ENCODE measurements around the gene ADK. TPM values are rescaled to one million over a fixed set of nuclear protein-coding genes. Genes with fewer than 3 reads are reported as not detected.

The ADK gene
- total and polyA plus RNA-seq, 2 experiments from 2014 or later, result 39.9 to 53.0 TPM

- Histone ChIP-seq H4K20me1 (replicated peaks; ENCODE audit: insufficient read depth) (no peaks in the 10 kb centered on the region), H3K4me2 (no peak overlapping the region), H3F3A (replicated peaks; ENCODE audit: low read depth) (no peaks in the 10 kb centered on the region), H3K27ac (ENCODE audit: low read depth) (no peak overlapping the region), H2AFZ (no peak overlapping the region), H3K9me2 (ENCODE audit: insufficient read depth) (no peaks in the 10 kb centered on the region), H3K27me3 (ENCODE audit: insufficient read depth) (no peaks in the 10 kb centered on the region), H3K4me1 (ENCODE audit: insufficient read depth) (peaks cover 13% of the 10 kb centered on the region), H3K79me2 (replicated peaks; ENCODE audit: insufficient read depth) (no peaks in the 10 kb centered on the region), H3K4me3 (no peak overlapping the region), H3K36me3 (ENCODE audit: insufficient read depth) (peaks cover 8% of the 10 kb centered on the region; the same call in 1 of the 2 replicates)
- H3K4me3 Mint-ChIP-seq, result no peak overlapping the region
- H3K27me3 Mint-ChIP-seq (ENCODE audit: insufficient read depth, low read depth, poor library complexity), result peaks cover 2% of the 10 kb centered on the region
- peaks cover 41% of the 10 kb centered on the region for H3K9me3 Mint-ChIP-seq
- H3K4me1 Mint-ChIP-seq, result peaks cover 19% of the 10 kb centered on the region
- H3K36me3 Mint-ChIP-seq (ENCODE audit: low read depth), result peaks cover 41% of the 10 kb centered on the region
- 0 out of 2 replicates have a peak overlapping the region, but pooled peaks have one; percentile 7 for H3K27ac Mint-ChIP-seq
- ATAC-seq (no peak; the same call in 2 of the 3 replicates), DNase-seq (ENCODE audit: low spot score) (no peak)
- TF ChIP-seq STAT1 (IDR thresholded peaks at IDR 0.05; ENCODE audit: unreplicated experiment), result no peak
- no peak for TF ChIP-seq ZNF331 (CRISPR knock-in tag; IDR thresholded peaks at IDR 0.05; ENCODE audit: low read depth)
- TF ChIP-seq, protein P1, sequence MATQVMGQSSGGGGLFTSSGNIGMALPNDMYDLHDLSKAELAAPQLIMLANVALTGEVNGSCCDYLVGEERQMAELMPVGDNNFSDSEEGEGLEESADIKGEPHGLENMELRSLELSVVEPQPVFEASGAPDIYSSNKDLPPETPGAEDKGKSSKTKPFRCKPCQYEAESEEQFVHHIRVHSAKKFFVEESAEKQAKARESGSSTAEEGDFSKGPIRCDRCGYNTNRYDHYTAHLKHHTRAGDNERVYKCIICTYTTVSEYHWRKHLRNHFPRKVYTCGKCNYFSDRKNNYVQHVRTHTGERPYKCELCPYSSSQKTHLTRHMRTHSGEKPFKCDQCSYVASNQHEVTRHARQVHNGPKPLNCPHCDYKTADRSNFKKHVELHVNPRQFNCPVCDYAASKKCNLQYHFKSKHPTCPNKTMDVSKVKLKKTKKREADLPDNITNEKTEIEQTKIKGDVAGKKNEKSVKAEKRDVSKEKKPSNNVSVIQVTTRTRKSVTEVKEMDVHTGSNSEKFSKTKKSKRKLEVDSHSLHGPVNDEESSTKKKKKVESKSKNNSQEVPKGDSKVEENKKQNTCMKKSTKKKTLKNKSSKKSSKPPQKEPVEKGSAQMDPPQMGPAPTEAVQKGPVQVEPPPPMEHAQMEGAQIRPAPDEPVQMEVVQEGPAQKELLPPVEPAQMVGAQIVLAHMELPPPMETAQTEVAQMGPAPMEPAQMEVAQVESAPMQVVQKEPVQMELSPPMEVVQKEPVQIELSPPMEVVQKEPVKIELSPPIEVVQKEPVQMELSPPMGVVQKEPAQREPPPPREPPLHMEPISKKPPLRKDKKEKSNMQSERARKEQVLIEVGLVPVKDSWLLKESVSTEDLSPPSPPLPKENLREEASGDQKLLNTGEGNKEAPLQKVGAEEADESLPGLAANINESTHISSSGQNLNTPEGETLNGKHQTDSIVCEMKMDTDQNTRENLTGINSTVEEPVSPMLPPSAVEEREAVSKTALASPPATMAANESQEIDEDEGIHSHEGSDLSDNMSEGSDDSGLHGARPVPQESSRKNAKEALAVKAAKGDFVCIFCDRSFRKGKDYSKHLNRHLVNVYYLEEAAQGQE (IDR thresholded peaks at IDR 0.05; ENCODE audit: unreplicated experiment), result no peak
- no peak for TF ChIP-seq JUNB (IDR thresholded peaks at IDR 0.05; ENCODE audit: unreplicated experiment)
- TF ChIP-seq EZH2phosphoT487 (IDR thresholded peaks at IDR 0.05; ENCODE audit: unreplicated experiment), result no peak
- TF ChIP-seq, protein P2, sequence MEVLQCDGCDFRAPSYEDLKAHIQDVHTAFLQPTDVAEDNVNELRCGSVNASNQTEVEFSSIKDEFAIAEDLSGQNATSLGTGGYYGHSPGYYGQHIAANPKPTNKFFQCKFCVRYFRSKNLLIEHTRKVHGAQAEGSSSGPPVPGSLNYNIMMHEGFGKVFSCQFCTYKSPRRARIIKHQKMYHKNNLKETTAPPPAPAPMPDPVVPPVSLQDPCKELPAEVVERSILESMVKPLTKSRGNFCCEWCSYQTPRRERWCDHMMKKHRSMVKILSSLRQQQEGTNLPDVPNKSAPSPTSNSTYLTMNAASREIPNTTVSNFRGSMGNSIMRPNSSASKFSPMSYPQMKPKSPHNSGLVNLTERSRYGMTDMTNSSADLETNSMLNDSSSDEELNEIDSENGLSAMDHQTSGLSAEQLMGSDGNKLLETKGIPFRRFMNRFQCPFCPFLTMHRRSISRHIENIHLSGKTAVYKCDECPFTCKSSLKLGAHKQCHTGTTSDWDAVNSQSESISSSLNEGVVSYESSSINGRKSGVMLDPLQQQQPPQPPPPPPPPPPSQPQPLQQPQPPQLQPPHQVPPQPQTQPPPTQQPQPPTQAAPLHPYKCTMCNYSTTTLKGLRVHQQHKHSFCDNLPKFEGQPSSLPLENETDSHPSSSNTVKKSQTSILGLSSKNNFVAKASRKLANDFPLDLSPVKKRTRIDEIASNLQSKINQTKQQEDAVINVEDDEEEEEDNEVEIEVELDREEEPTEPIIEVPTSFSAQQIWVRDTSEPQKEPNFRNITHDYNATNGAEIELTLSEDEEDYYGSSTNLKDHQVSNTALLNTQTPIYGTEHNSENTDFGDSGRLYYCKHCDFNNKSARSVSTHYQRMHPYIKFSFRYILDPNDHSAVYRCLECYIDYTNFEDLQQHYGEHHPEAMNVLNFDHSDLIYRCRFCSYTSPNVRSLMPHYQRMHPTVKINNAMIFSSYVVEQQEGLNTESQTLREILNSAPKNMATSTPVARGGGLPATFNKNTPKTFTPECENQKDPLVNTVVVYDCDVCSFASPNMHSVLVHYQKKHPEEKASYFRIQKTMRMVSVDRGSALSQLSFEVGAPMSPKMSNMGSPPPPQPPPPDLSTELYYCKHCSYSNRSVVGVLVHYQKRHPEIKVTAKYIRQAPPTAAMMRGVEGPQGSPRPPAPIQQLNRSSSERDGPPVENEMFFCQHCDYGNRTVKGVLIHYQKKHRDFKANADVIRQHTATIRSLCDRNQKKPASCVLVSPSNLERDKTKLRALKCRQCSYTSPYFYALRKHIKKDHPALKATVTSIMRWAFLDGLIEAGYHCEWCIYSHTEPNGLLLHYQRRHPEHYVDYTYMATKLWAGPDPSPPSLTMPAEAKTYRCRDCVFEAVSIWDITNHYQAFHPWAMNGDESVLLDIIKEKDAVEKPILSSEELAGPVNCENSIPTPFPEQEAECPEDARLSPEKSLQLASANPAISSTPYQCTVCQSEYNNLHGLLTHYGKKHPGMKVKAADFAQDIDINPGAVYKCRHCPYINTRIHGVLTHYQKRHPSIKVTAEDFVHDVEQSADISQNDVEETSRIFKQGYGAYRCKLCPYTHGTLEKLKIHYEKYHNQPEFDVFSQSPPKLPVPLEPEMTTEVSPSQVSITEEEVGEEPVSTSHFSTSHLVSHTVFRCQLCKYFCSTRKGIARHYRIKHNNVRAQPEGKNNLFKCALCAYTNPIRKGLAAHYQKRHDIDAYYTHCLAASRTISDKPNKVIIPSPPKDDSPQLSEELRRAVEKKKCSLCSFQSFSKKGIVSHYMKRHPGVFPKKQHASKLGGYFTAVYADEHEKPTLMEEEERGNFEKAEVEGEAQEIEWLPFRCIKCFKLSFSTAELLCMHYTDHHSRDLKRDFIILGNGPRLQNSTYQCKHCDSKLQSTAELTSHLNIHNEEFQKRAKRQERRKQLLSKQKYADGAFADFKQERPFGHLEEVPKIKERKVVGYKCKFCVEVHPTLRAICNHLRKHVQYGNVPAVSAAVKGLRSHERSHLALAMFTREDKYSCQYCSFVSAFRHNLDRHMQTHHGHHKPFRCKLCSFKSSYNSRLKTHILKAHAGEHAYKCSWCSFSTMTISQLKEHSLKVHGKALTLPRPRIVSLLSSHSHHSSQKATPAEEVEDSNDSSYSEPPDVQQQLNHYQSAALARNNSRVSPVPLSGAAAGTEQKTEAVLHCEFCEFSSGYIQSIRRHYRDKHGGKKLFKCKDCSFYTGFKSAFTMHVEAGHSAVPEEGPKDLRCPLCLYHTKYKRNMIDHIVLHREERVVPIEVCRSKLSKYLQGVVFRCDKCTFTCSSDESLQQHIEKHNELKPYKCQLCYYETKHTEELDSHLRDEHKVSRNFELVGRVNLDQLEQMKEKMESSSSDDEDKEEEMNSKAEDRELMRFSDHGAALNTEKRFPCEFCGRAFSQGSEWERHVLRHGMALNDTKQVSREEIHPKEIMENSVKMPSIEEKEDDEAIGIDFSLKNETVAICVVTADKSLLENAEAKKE (CRISPR knock-in tag; IDR thresholded peaks at IDR 0.05), result no peak
- no peak for TF ChIP-seq CREB1 (CRISPR knock-in tag; IDR thresholded peaks at IDR 0.05; ENCODE audit: low read depth)
- no peak for TF ChIP-seq ZNF114 (CRISPR knock-in tag; IDR thresholded peaks at IDR 0.05)
- TF ChIP-seq CTCF (conservative IDR thresholded peaks at IDR 0.05; ENCODE audit: low read depth in 2 of 2), result no peak
- TF ChIP-seq, protein P3, sequence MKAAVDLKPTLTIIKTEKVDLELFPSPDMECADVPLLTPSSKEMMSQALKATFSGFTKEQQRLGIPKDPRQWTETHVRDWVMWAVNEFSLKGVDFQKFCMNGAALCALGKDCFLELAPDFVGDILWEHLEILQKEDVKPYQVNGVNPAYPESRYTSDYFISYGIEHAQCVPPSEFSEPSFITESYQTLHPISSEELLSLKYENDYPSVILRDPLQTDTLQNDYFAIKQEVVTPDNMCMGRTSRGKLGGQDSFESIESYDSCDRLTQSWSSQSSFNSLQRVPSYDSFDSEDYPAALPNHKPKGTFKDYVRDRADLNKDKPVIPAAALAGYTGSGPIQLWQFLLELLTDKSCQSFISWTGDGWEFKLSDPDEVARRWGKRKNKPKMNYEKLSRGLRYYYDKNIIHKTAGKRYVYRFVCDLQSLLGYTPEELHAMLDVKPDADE (IDR thresholded peaks at IDR 0.05), result no peak
- no peak for TF ChIP-seq POLR2AphosphoS5 (IDR thresholded peaks at IDR 0.05; ENCODE audit: low read depth)
- TF ChIP-seq EZH2 (IDR thresholded peaks at IDR 0.05; ENCODE audit: low read depth, unreplicated experiment), result no peak
- no peak for TF ChIP-seq NANOG (IDR thresholded peaks at IDR 0.05; ENCODE audit: borderline replicate concordance)
Observed at GRCh38 chr10:74576586-74576985, 425.6 kb downstream of the ADK start.
